Omental fat pad (tissue), 4 donors: Measurements from ENCODE around the gene TTLL11. TPM values are rescaled to one million over a fixed set of nuclear protein-coding genes. Genes with fewer than 3 reads are reported as not detected.
"Not testable (repeated sequence)": the region's sequence is repeated elsewhere in the genome, so short reads cannot be mapped to it uniquely, and the experiment has no call there.

Source experiments
- ATAC-seq: fragments of 150-250 bp; one replicate; pipeline ENCODE4 v1.9.1; 2016; ENCODE audit warnings: mild to moderate bottlenecking, moderate library complexity; ENCODE audit not compliant: low FRiP score
- DNase-seq: peaks from one replicate; pipeline ENCODE4 v3.0.0-alpha.2; 2019; ENCODE audit warnings: low spot score
- CTCF ChIP-seq, 3 donors: fragments of 450-650 bp; IDR thresholded peaks; one replicate each; pipeline ENCODE4 v1.5.1; 2016 to 2017; ENCODE audit warnings: antibody characterized with exemption in 3 of 3, mild to moderate bottlenecking in 3 of 3, moderate library complexity in 2 of 3
- total RNA-seq, 4 donors: library from RNA; depleted of rRNA; stranded (reverse); fragments of >200 nt; gene quantifications; one replicate each; pipeline ENCODE4 v1.1.0, GENCODE V29; 2016

TTLL11 gene
- total RNA-seq, 4 donors from 2014 or later, result 7.0 to 16.0 (median 10.2) TPM

- DNase-seq (no peak), ATAC-seq (no peak)
- no peak for TF ChIP-seq CTCF (IDR thresholded peaks at IDR 0.05)
These were observed 91.5 kb downstream of the TTLL11 start for GRCh38 chr9:122001491-122002201.

- ATAC-seq, DNase-seq: not testable (repeated sequence)
These were observed 92.6 kb downstream of the TTLL11 start for GRCh38 chr9:122000526-122000925.

GRCh38 chr9:121999556-121999955, 93.6 kb downstream of the TTLL11 start:
- ATAC-seq (no peak), DNase-seq (no peak)
- no peak for TF ChIP-seq CTCF (IDR thresholded peaks at IDR 0.05)

- DNase-seq (no peak), ATAC-seq (no peak)
- TF ChIP-seq CTCF (IDR thresholded peaks at IDR 0.05), result no peak
These were observed 94.5 kb downstream of the TTLL11 start for GRCh38 chr9:121998513-121999049.

GRCh38 chr9:121997791-121998190, 95.3 kb downstream of the TTLL11 start:
- no peak for TF ChIP-seq CTCF (IDR thresholded peaks at IDR 0.05)
- ATAC-seq, result no peak
- no peak for DNase-seq

GRCh38 chr9:121996783-121997182, 96.3 kb downstream of the TTLL11 start:
- DNase-seq (no peak), ATAC-seq (no peak)
- no peak for TF ChIP-seq CTCF (IDR thresholded peaks at IDR 0.05)

GRCh38 chr9:121995997-121996396, 97.1 kb downstream of the TTLL11 start:
- DNase-seq (no peak), ATAC-seq (no peak)
- TF ChIP-seq CTCF (IDR thresholded peaks at IDR 0.05), result no peak
